Mucosa of gallbladder (tissue), 1 donor: ENCODE measurements around the gene C16orf89. TPM values are rescaled to one million over a fixed set of nuclear protein-coding genes. Genes with fewer than 3 reads are reported as not detected.

Experiments used
- DNase-seq: peaks from one replicate; pipeline ENCODE4 v3.0.0-alpha.2; 2020; ENCODE audit warnings: low spot score
- total RNA-seq: library from RNA; stranded (reverse); gene quantifications from one replicate; pipeline ENCODE4 v1.2.1, GENCODE V29; 2021
- donor health status: DM: no; HTN: no; CAD: no.

The C16orf89 gene
- total RNA-seq, 1 donor from 2014 or later = 25.0 TPM

- DNase-seq = no peak
Measured at GRCh38 chr16:5003828-5004227, 61.9 kb downstream of the C16orf89 start.

- no peak for DNase-seq
Measured at GRCh38 chr16:5003211-5003610, 62.5 kb downstream of the C16orf89 start.

DNA sequence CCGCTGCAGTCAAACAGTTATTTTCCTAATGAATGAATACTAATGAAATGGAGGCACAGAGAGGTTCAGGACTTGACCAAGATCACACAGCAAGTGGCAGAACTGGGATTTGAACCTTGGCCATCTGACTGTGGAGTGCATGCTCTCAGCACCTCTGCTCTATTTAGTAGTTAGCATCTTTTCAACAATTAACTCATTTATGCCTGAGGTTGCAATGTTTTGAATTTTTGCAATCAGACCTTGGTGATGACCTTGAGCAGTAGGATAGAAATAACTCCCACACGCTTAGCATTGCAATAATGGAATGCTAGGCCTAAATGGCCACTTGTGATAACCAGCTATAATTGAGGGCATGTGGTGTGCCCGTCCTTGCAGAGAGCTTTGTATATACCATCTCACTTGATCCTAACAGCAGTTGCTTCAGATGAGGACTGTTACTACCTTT is 63.0 kb downstream of the C16orf89 start:
- no peak for DNase-seq

GRCh38 chr16:5001986-5002385 is 63.8 kb downstream of the C16orf89 start:
- DNase-seq = no peak

DNA sequence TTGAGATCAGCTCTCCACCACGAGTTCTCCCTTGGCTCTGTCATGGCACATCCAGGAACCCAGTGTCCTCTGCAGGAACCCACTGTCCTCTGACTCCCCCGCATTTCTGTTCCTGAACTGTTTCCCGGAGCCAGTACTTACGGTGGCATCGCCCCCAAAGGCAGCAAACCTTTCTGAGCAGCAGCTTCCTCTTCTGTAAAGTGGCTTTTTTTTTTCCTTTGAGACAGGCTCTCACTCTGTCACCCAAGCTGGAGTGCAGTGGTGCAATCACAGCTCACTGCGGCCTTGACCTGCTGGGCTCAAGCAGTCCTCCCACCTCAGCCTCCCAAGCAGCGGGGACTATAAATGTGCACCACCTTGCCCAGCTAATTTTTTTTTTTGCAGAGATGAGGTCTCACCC is 64.2 kb downstream of the C16orf89 start:
- DNase-seq = no peak

GRCh38 chr16:5000573-5001001 is 65.2 kb downstream of the C16orf89 start:
- DNase-seq = no peak

DNA sequence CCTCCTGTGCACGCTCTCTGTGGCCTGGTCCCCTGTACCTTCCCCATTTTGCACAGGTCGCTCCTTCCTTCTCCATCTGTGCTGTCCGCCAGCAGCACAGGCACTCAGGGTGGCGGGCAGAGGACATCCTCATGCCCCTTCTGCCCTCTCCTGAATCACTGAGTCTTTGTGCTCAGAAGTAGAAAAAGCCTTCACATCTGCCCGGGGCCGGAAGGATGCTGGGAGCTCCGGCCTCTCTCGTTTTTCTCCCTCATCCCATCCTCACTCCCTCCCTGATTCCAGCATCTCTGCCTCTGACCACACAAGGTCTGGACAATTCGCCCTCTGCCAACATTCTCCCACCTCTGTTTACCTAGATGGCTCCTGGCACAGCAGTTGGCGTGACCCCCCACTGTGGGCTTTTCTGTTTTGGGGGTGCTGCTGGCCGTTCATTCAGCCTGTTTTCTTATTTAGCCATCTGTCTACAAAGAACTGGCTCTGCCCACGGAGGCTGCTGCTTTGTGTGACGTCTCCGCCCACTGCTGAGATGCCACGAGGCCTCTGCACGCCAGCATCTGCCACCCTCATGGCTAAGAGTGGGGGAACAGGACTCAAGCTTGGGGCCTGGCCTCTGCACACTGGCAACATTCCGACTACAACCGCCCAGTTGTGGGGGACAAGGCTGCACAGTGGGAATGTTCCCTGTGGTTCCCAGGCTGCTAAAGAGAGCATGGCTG is 70.9 kb downstream of the C16orf89 start:
- DNase-seq = no peak

Other genes with a start within 250 kb of the C16orf89 start
- gene GLYR1, start 218.7 kb downstream of the C16orf89 start, total RNA-seq = 128 TPM
- 35.3 TPM for gene UBN1, start 218.5 kb downstream of the C16orf89 start, total RNA-seq
- gene PPL, start 128.8 kb downstream of the C16orf89 start, total RNA-seq = 62.2 TPM
- 0.49 TPM for gene SEC14L5, start 107.6 kb downstream of the C16orf89 start, total RNA-seq
- gene NAGPA, start 32.0 kb downstream of the C16orf89 start, total RNA-seq = 10.7 TPM
- gene ALG1, start 5.9 kb upstream of the C16orf89 start, total RNA-seq = 26.2 TPM
- 9.8 TPM for gene EEF2KMT, start 31.8 kb upstream of the C16orf89 start, total RNA-seq